Measurements from ENCODE around the gene TMC1. TPM values are rescaled to one million over a fixed set of nuclear protein-coding genes. Genes with fewer than 3 reads are reported as not detected.
"Not testable (repeated sequence)": the region's sequence is repeated elsewhere in the genome, so short reads cannot be mapped to it uniquely, and the experiment has no call there.

Gene TMC1
- 0.17 TPM for total RNA-seq (2013)
- under 1 TPM; 0.16 to 0.55 (median 0.40) TPM for polyA plus RNA-seq
- not detected in 2 replicates for polyA minus RNA-seq
- 0.06 to 7.6 (median 0.25) reads per million in 11 experiments for total RNA-seq

- H3K27me3 ChIP-seq (ENCODE audit: control insufficient read depth in 2 of 2, insufficient read depth in 2 of 2, low read length in 2 of 2); intact Hi-C loops (cut with micrococcal nuclease); H3K27ac Mint-ChIP-seq; H3K4me2 ChIP-seq (replicated peaks; ENCODE audit: extremely low read depth, low read length, poor library complexity, severe bottlenecking); H4K20me1 ChIP-seq (ENCODE audit: insufficient read depth, low read length); H3K36me3 Mint-ChIP-seq; H3K4me3 Mint-ChIP-seq; H3K9me3 ChIP-seq (replicated peaks in 1 of 2; ENCODE audit: control insufficient read depth in 1 of 2, insufficient read depth in 1 of 2, low read length in 2 of 2); H3K27me3 Mint-ChIP-seq (ENCODE audit: low read depth in 3 of 3); H3K9ac ChIP-seq (ENCODE audit: insufficient read depth, low read length, poor library complexity, severe bottlenecking); H3K79me2 ChIP-seq (ENCODE audit: insufficient read depth, low read length); H3K27ac ChIP-seq (ENCODE audit: low read depth in 1 of 2, low read length in 2 of 2); H3K4me3 ChIP-seq (replicated peaks in 1 of 3; ENCODE audit: low read depth in 2 of 3, low read length in 3 of 3); DNase-seq; H3K9me3 Mint-ChIP-seq; H2AFZ ChIP-seq (ENCODE audit: insufficient read depth, low read depth, low read length, poor library complexity, severe bottlenecking); H3K36me3 ChIP-seq (replicated peaks in 1 of 2; ENCODE audit: control insufficient read depth in 1 of 2, insufficient read depth in 2 of 2, low read length in 2 of 2): not testable (repeated sequence)
- 97% methylated on average over 15 of the region's 17 CpGs for WGBS (ENCODE audit: insufficient coverage)
- peaks cover 15% of the 10 kb centered on the region for H3K4me1 Mint-ChIP-seq
- H3K4me1 ChIP-seq (ENCODE audit: control insufficient read depth in 1 of 2, insufficient read depth in 2 of 2, low read length in 2 of 2) = peaks cover 7 to 13% of the 10 kb centered on the region in 2 donors
These were observed at the start of gene TMC1 for GRCh38 chr9:72521416-72521815. TMC1 (plus strand) TSS chr9:72521608; CDS start chr9:72648649, 127,041 bp downstream.

- Histone ChIP-seq H3K4me3 (replicated peaks in 1 of 3; ENCODE audit: low read depth in 2 of 3, low read length in 3 of 3) (no peak overlapping the region), H3K9me3 (replicated peaks in 1 of 2; ENCODE audit: control insufficient read depth in 1 of 2, insufficient read depth in 1 of 2, low read length in 2 of 2) (no peaks in the 10 kb centered on the region), H4K20me1 (ENCODE audit: insufficient read depth, low read length) (no peaks in the 10 kb centered on the region), H3K79me2 (ENCODE audit: insufficient read depth, low read length) (no peaks in the 10 kb centered on the region), H3K27me3 (ENCODE audit: control insufficient read depth in 2 of 2, insufficient read depth in 2 of 2, low read length in 2 of 2) (no peaks in the 10 kb centered on the region), H3K27ac (ENCODE audit: low read depth in 1 of 2, low read length in 2 of 2) (peak overlapping the region in 1 of 2 donors; percentile 72), H3K4me2 (replicated peaks; ENCODE audit: extremely low read depth, low read length, poor library complexity, severe bottlenecking) (peak overlapping the region; percentile 5), H3K4me1 (ENCODE audit: control insufficient read depth in 1 of 2, insufficient read depth in 2 of 2, low read length in 2 of 2) (peaks cover 15 to 25% of the 10 kb centered on the region in 2 donors), H3K36me3 (replicated peaks in 1 of 2; ENCODE audit: control insufficient read depth in 1 of 2, insufficient read depth in 2 of 2, low read length in 2 of 2) (no peaks in the 10 kb centered on the region), H3K9ac (ENCODE audit: insufficient read depth, low read length, poor library complexity, severe bottlenecking) (no peak overlapping the region), H2AFZ (ENCODE audit: insufficient read depth, low read depth, low read length, poor library complexity, severe bottlenecking) (no peak overlapping the region)
- intact Hi-C loops (cut with micrococcal nuclease) = loop anchor here in 1 of 2 donors (5.0 kb wide), 1 partner anchor 106 kb away; the partner anchor contains the start of gene ZFAND5
- Mint-ChIP-seq H3K27me3 (ENCODE audit: low read depth in 3 of 3) (peaks cover 1 to 5% (median 3%) of the 10 kb centered on the region in 3 donors), H3K4me3 (no peak overlapping the region), H3K27ac (peak overlapping the region; percentile 70 to 94 (median 84)), H3K36me3 (no peaks in the 10 kb centered on the region), H3K4me1 (peaks cover 21% of the 10 kb centered on the region), H3K9me3 (peaks cover 0 to 2% (median 0%) of the 10 kb centered on the region in 7 donors)
- no CpG with 5 or more reads among the region's 1 CpG for WGBS (ENCODE audit: insufficient coverage)
- TF ChIP-seq CTCF (IDR thresholded peaks at IDR 0.05) = no peak
- DNase-seq = peak; percentile 57 to 86 (median 71)
These were observed 47.7 kb upstream of the TMC1 start for GRCh38 chr9:72473474-72474261.
